ENCODE measurements around the gene FOS. TPM values are rescaled to one million over a fixed set of nuclear protein-coding genes. Genes with fewer than 3 reads are reported as not detected.

Gene FOS
- total RNA-seq, 1 experiment from 2014 or later, result 149 TPM

DNA sequence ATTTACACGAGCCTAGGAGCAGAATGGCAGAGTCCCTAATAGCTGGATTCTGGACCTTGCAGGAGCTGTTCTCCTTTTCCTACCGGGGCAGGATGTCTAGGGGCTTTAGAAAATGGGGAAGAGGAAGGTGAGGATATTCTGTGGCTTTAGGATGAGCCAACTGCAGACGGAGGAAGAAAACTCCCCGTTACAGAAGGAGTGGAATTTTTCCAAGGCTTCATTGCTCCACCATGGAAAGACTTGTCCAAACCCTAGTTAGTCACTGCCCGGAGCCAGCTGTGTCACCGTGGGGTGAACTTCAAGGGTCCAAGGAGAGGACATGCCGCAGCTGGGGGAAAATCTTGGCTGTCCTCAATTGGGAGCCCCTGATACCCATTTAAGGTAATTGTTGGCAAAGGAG lies 41.6 kb downstream of the FOS start:
- Mint-ChIP-seq H3K4me3 (ENCODE audit: low read depth, unreplicated experiment) (no peak overlapping the region), H3K36me3 (ENCODE audit: insufficient read depth, unreplicated experiment) (no peaks in the 10 kb centered on the region), H3K27ac (ENCODE audit: unreplicated experiment) (no peak overlapping the region), H3K27me3 (ENCODE audit: unreplicated experiment) (peaks cover 30% of the 10 kb centered on the region), H3K4me1 (ENCODE audit: low read depth, unreplicated experiment) (peaks cover 6% of the 10 kb centered on the region), H3K9me3 (ENCODE audit: low read depth, unreplicated experiment) (no peaks in the 10 kb centered on the region)
- intact Hi-C loops (cut with micrococcal nuclease; ENCODE audit: unreplicated experiment), result no loop called here
- CTCF ChIA-PET, result interaction anchor here (1.1 kb wide), 1 partner anchor 169 kb away, joined by 3 read pairs; no protein-coding TSS in a partner anchor
- TF ChIP-seq, protein P1, sequence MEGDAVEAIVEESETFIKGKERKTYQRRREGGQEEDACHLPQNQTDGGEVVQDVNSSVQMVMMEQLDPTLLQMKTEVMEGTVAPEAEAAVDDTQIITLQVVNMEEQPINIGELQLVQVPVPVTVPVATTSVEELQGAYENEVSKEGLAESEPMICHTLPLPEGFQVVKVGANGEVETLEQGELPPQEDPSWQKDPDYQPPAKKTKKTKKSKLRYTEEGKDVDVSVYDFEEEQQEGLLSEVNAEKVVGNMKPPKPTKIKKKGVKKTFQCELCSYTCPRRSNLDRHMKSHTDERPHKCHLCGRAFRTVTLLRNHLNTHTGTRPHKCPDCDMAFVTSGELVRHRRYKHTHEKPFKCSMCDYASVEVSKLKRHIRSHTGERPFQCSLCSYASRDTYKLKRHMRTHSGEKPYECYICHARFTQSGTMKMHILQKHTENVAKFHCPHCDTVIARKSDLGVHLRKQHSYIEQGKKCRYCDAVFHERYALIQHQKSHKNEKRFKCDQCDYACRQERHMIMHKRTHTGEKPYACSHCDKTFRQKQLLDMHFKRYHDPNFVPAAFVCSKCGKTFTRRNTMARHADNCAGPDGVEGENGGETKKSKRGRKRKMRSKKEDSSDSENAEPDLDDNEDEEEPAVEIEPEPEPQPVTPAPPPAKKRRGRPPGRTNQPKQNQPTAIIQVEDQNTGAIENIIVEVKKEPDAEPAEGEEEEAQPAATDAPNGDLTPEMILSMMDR (IDR thresholded peaks at IDR 0.05; ENCODE audit: unreplicated experiment), result no peak
- DNase-seq, result no peak
- BruUV-seq (replicated peaks), result no TSS peak

DNA sequence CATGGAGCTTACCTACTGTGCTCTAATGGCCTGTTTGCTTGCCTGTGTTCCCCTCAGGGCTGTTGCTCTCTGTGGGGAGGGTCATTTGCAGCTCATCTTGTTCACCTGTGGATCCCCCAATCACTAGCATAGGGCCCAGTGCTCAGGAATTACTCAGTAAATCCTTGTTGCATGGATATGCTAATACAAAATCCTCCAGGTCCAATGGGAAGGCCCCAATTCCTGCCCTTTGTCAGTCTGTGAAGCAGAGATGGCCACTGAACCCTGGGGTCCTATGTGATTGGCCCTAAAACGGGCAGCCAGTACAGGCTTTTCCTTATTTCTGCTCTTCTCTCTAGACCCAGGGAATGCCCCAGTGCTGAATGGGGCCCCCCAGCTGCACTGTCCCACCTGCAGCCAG lies 44.1 kb downstream of the FOS start:
- Mint-ChIP-seq H3K4me1 (ENCODE audit: low read depth, unreplicated experiment) (no peaks in the 10 kb centered on the region), H3K27ac (ENCODE audit: unreplicated experiment) (no peak overlapping the region), H3K27me3 (ENCODE audit: unreplicated experiment) (peaks cover 22% of the 10 kb centered on the region), H3K36me3 (ENCODE audit: insufficient read depth, unreplicated experiment) (no peaks in the 10 kb centered on the region), H3K9me3 (ENCODE audit: low read depth, unreplicated experiment) (no peaks in the 10 kb centered on the region), H3K4me3 (ENCODE audit: low read depth, unreplicated experiment) (no peak overlapping the region)
- DNase-seq, result no peak
- intact Hi-C loops (cut with micrococcal nuclease; ENCODE audit: unreplicated experiment), result no loop called here
- BruUV-seq (replicated peaks), result no TSS peak
- CTCF ChIA-PET, result interaction anchor here (1.2 kb wide), 1 partner anchor 12 kb away, joined by 3 read pairs; no protein-coding TSS in a partner anchor
- TF ChIP-seq, protein P1 (IDR thresholded peaks at IDR 0.05; ENCODE audit: unreplicated experiment), result no peak

DNA sequence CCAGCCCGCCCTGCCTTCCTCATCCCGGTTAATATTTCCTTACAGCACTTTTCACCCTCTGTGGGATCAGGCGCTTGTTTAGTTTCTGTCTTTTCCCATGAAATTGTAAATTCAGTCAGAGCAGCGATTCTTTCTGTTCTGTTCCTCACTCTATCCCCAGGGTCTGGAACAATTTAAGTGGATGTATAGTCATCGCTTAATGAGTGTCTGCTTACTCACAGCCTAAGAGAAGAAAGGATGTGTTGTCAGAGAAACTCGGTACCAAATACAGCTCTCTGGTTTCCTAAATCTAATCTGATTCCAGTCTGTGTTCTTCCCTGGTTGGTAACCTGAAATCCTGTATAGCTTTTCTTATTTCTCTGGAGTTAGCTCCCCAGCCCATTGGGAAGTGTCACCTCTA lies 44.9 kb downstream of the FOS start:
- Mint-ChIP-seq H3K36me3 (ENCODE audit: insufficient read depth, unreplicated experiment) (no peaks in the 10 kb centered on the region), H3K27ac (ENCODE audit: unreplicated experiment) (no peak overlapping the region), H3K4me3 (ENCODE audit: low read depth, unreplicated experiment) (no peak overlapping the region), H3K27me3 (ENCODE audit: unreplicated experiment) (peaks cover 23% of the 10 kb centered on the region), H3K9me3 (ENCODE audit: low read depth, unreplicated experiment) (no peaks in the 10 kb centered on the region), H3K4me1 (ENCODE audit: low read depth, unreplicated experiment) (no peaks in the 10 kb centered on the region)
- no peak for DNase-seq
- intact Hi-C loops (cut with micrococcal nuclease; ENCODE audit: unreplicated experiment), result no loop called here
- CTCF ChIA-PET, result no interaction called here
- no TSS peak for BruUV-seq (replicated peaks)
- TF ChIP-seq, protein P1 (IDR thresholded peaks at IDR 0.05; ENCODE audit: unreplicated experiment), result no peak

DNA sequence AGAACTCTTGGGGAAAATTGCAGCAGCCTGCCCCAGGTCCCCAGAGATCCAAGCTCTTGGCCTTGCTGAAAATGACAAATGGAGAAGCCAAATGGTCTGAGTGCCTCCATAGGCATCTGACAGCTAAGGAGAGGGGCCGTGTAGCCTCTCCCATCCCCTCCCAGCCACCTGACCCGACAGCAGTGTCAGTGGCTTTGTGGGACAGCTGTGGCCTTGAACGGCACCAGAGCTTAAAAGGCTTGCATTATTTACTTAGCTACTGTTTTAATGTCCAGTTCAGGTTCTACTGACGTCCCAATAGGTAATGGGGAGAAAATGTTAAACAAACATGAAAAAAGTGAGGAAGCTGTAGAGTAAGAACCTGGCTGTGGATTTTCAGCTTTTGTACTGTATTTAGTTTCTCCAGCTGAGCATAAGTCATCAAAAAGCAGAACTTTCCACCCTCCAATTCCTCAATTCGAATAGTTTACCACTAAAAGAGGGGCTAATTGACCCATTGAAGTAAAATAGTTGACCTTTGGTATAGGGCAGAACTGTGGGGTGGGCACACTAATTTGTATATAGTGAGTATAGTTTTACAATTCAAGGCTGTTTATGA lies 50.0 kb downstream of the FOS start:
- intact Hi-C loops (cut with micrococcal nuclease; ENCODE audit: unreplicated experiment), result no loop called here
- CTCF ChIA-PET, result interaction anchor here (0.6 to 0.7 kb wide), 3 partner anchors 199 to 1992 kb away, joined by 3 to 6 read pairs (median 6); partner anchors contain the start of genes GSTZ1 and POMT2
- BruUV-seq (replicated peaks), result no TSS peak
- H3K27me3 Mint-ChIP-seq (ENCODE audit: unreplicated experiment), result peaks cover 37% of the 10 kb centered on the region
- no peak overlapping the region for H3K27ac Mint-ChIP-seq (ENCODE audit: unreplicated experiment)
- no peaks in the 10 kb centered on the region for H3K4me1 Mint-ChIP-seq (ENCODE audit: low read depth, unreplicated experiment)
- no peaks in the 10 kb centered on the region for H3K36me3 Mint-ChIP-seq (ENCODE audit: insufficient read depth, unreplicated experiment)
- H3K9me3 Mint-ChIP-seq (ENCODE audit: low read depth, unreplicated experiment), result no peaks in the 10 kb centered on the region
- no peak for DNase-seq
- TF ChIP-seq, protein P1 (IDR thresholded peaks at IDR 0.05; ENCODE audit: unreplicated experiment), result no peak
- H3K4me3 Mint-ChIP-seq (ENCODE audit: low read depth, unreplicated experiment), result no peak overlapping the region

Data from Calu3 (cell line).